ENCODE results near the gene CDH3. TPM values are rescaled to one million over a fixed set of nuclear protein-coding genes. Genes with fewer than 3 reads are reported as not detected.
A peak's percentile ranks its signal among the peaks of the same experiment; 100 is the strongest.

CDH3 gene
- total and polyA plus RNA-seq, 2 of the 13 experiments (the other 11 are each of a cell fraction or from before 2014, with no cell fraction given), result 0.11 TPM; not detected in 1

DNA sequence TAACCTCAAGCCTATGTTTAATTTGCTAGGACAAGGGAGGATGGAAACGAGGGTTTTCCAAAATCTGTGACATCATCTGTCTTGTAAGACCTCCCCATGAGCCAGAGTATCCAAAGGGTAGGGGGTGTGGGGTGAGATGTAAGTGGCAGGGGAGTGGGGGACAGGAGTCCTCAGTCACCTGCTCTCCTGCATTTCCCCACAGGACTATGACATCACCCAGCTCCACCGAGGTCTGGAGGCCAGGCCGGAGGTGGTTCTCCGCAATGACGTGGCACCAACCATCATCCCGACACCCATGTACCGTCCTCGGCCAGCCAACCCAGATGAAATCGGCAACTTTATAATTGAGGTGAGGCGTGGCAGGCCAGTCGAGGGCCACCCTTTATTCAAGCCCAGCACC, 50.5 kb downstream of the CDH3 start (continued):
- TF ChIP-seq, protein P1, sequence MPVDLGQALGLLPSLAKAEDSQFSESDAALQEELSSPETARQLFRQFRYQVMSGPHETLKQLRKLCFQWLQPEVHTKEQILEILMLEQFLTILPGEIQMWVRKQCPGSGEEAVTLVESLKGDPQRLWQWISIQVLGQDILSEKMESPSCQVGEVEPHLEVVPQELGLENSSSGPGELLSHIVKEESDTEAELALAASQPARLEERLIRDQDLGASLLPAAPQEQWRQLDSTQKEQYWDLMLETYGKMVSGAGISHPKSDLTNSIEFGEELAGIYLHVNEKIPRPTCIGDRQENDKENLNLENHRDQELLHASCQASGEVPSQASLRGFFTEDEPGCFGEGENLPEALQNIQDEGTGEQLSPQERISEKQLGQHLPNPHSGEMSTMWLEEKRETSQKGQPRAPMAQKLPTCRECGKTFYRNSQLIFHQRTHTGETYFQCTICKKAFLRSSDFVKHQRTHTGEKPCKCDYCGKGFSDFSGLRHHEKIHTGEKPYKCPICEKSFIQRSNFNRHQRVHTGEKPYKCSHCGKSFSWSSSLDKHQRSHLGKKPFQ (CRISPR knock-in tag; IDR thresholded peaks at IDR 0.05; ENCODE audit: insufficient replicate concordance), result no peak
- no peak for TF ChIP-seq RARG (CRISPR knock-in tag; IDR thresholded peaks at IDR 0.05; ENCODE audit: low read depth)
- TF ChIP-seq ZNF776 (CRISPR knock-in tag; IDR thresholded peaks at IDR 0.05), result 0 out of 2 replicates have a peak, but pooled peaks have one; percentile 38
- no peak for TF ChIP-seq GLI4 (CRISPR knock-in tag; IDR thresholded peaks at IDR 0.05; ENCODE audit: borderline replicate concordance)
- no peak for TF ChIP-seq EEA1 (CRISPR knock-in tag; IDR thresholded peaks at IDR 0.05; ENCODE audit: borderline replicate concordance)
- TF ChIP-seq ZNF788 (CRISPR knock-in tag; IDR thresholded peaks at IDR 0.05; ENCODE audit: borderline replicate concordance), result no peak
- TF ChIP-seq, protein P2, sequence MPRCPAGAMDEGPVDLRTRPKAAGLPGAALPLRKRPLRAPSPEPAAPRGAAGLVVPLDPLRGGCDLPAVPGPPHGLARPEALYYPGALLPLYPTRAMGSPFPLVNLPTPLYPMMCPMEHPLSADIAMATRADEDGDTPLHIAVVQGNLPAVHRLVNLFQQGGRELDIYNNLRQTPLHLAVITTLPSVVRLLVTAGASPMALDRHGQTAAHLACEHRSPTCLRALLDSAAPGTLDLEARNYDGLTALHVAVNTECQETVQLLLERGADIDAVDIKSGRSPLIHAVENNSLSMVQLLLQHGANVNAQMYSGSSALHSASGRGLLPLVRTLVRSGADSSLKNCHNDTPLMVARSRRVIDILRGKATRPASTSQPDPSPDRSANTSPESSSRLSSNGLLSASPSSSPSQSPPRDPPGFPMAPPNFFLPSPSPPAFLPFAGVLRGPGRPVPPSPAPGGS (CRISPR knock-in tag; IDR thresholded peaks at IDR 0.05), result no peak

DNA sequence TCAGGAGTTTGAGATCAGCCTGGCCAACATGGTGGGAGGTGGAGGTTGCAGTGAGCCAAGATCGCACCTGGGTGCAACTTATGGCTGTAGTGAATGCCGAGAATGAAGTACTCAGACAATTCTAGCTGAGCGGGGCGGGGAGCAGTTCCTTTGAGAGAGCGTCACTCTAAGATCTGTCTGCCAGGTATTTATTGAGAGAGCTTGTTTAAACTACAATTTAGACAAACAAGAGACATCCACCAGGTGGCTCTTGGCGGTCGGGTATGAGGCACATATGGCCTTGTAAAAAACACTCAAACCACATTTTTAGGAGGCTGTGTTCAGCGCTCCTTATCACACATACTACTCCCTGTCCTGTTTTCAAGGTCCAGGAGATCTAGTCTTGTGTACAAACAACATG, 51.4 kb downstream of the CDH3 start:
- H3K9me3 ChIP-seq (ENCODE audit: low read length), result no peaks in the 10 kb centered on the region
- no peaks in the 10 kb centered on the region for H3K36me3 ChIP-seq (replicated peaks in 1 of 2; ENCODE audit: control insufficient read depth in 1 of 2, insufficient read depth in 2 of 2, low read length in 2 of 2)
- in situ Hi-C loops (cut with HindIII; ENCODE audit: extremely low pct_ligation_motif_present, low pct_unique_long_range_greater_than_20kb) (no loop called here), intact Hi-C loops (cut with micrococcal nuclease; ENCODE audit: unreplicated experiment) (no loop called here)
- H3K27me3 ChIP-seq (ENCODE audit: control insufficient read depth in 1 of 2, insufficient read depth in 2 of 2, low read length in 2 of 2), result peaks cover 3 to 32% of the 10 kb centered on the region in 2 experiments; a peak in 3 of 5 replicates
- H3K4me3 ChIP-seq (replicated peaks in 1 of 3; ENCODE audit: insufficient read depth in 1 of 3, low read depth in 2 of 3, low read length in 3 of 3), result no peak overlapping the region
- POLR2A ChIA-PET, result no interaction called here
- H4K20me1 ChIP-seq (ENCODE audit: insufficient read depth, low read length), result no peaks in the 10 kb centered on the region
- no TSS peak for BruUV-seq (replicated peaks)
- H3K27ac ChIP-seq (ENCODE audit: extremely low read length, insufficient read depth, low read length), result no peak overlapping the region
- no peak overlapping the region for H3K9ac ChIP-seq (ENCODE audit: insufficient read depth, low read depth, low read length)
- no peaks in the 10 kb centered on the region for H3K79me2 ChIP-seq (ENCODE audit: insufficient read depth, low read length)
- DNase-seq (ENCODE audit: low spot score) (peak; percentile 28), FAIRE-seq (peak; percentile 15), ATAC-seq (peak; percentile 49)
- WGBS (ENCODE audit: low lambda C conversion rate), result 3% methylated on average over 8 of the region's 8 CpGs
- peaks cover 8% of the 10 kb centered on the region; the same call in 1 of the 2 replicates for H3K4me1 ChIP-seq (ENCODE audit: insufficient read depth, low read length)
- H3K4me2 ChIP-seq (ENCODE audit: low read depth, low read length), result no peak overlapping the region
- CTCF ChIA-PET (ENCODE audit: low intra/inter-chr PET ratio, low total read pairs), result interaction anchor here (1.4 kb wide), 1 partner anchor 104 kb away, joined by 5 read pairs; no protein-coding TSS in a partner anchor
- no peak overlapping the region for H2AFZ ChIP-seq (ENCODE audit: low read length)
- TF ChIP-seq SMC3 (IDR thresholded peaks at IDR 0.05; ENCODE audit: low read length) (peak; percentile 35; the same call in 1 of the 2 replicates), STAG1 (CRISPR knock-in tag; IDR thresholded peaks at IDR 0.05) (peak; percentile 57)
- TF ChIP-seq, protein P3, sequence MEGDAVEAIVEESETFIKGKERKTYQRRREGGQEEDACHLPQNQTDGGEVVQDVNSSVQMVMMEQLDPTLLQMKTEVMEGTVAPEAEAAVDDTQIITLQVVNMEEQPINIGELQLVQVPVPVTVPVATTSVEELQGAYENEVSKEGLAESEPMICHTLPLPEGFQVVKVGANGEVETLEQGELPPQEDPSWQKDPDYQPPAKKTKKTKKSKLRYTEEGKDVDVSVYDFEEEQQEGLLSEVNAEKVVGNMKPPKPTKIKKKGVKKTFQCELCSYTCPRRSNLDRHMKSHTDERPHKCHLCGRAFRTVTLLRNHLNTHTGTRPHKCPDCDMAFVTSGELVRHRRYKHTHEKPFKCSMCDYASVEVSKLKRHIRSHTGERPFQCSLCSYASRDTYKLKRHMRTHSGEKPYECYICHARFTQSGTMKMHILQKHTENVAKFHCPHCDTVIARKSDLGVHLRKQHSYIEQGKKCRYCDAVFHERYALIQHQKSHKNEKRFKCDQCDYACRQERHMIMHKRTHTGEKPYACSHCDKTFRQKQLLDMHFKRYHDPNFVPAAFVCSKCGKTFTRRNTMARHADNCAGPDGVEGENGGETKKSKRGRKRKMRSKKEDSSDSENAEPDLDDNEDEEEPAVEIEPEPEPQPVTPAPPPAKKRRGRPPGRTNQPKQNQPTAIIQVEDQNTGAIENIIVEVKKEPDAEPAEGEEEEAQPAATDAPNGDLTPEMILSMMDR (CRISPR knock-in tag; IDR thresholded peaks at IDR 0.05), result peak; percentile 45
- TF ChIP-seq, protein P4, sequence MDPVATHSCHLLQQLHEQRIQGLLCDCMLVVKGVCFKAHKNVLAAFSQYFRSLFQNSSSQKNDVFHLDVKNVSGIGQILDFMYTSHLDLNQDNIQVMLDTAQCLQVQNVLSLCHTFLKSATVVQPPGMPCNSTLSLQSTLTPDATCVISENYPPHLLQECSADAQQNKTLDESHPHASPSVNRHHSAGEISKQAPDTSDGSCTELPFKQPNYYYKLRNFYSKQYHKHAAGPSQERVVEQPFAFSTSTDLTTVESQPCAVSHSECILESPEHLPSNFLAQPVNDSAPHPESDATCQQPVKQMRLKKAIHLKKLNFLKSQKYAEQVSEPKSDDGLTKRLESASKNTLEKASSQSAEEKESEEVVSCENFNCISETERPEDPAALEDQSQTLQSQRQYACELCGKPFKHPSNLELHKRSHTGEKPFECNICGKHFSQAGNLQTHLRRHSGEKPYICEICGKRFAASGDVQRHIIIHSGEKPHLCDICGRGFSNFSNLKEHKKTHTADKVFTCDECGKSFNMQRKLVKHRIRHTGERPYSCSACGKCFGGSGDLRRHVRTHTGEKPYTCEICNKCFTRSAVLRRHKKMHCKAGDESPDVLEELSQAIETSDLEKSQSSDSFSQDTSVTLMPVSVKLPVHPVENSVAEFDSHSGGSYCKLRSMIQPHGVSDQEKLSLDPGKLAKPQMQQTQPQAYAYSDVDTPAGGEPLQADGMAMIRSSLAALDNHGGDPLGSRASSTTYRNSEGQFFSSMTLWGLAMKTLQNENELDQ (CRISPR knock-in tag; IDR thresholded peaks at IDR 0.05; ENCODE audit: borderline replicate concordance), result no peak
